Adrenal gland (tissue), 12 donors: ENCODE results near the gene ITGA2. TPM values are rescaled to one million over a fixed set of nuclear protein-coding genes. Genes with fewer than 3 reads are reported as not detected.

ENCODE experiments used
- DNase-seq, 7 donors: peaks; one replicate each; pipeline ENCODE4 v3.0.0-alpha.2; 2019 to 2020
- H3K27ac ChIP-seq, 5 donors: fragments of 200-600 bp; sonication (generic) in 4 of 5; 1 replicate in 3 of 5; 2 replicates in 2 of 5; pipeline versions ENCODE4 v1.5.1 to v1.8.0; 2016 to 2020; ENCODE audit warnings: mild to moderate bottlenecking in 1 of 5
- H3K27me3 ChIP-seq: fragments of 200-600 bp; 2 replicates; pipeline ENCODE4 v1.8.0; 2021
- H3K36me3 ChIP-seq, 2 donors: fragments of 200-600 bp; replicated peaks in 1 of 2; 1 replicate in 1 of 2; 2 replicates in 1 of 2; pipeline versions ENCODE4 v1.5.1 to v1.8.0; 2018 to 2022
- H3K4me1 ChIP-seq, 2 donors: fragments of 200-600 bp; replicated peaks in 1 of 2; 1 replicate in 1 of 2; 2 replicates in 1 of 2; pipeline versions ENCODE4 v1.5.1 to v1.8.0; 2018 to 2021
- H3K4me3 ChIP-seq, 4 donors: fragments of 200-600 bp; sonication (generic) in 3 of 4; one replicate each; pipeline ENCODE4 v1.5.1; 2016 to 2018
- H3K9me3 ChIP-seq, 3 donors: fragments of 200-600 bp; sonication (generic) in 1 of 3; replicated peaks in 1 of 3; 1 replicate in 2 of 3; 2 replicates in 1 of 3; pipeline versions ENCODE4 v1.5.1 to v1.8.0; 2016 to 2021
- POLR2A ChIP-seq, 2 donors: fragments of 450-650 bp; IDR thresholded peaks; one replicate each; pipeline ENCODE4 v1.6.1; 2017; ENCODE audit warnings: antibody characterized with exemption in 2 of 2, mild to moderate bottlenecking in 2 of 2, moderate library complexity in 1 of 2
- WGBS, 4 donors: extraction: QIAGEN DNeasy Blood & Tissue Kit in 2 of 4; methylation state at CpG; one replicate each; pipeline versions ENCODE4 v1.1.5 to v1.1.7; 2013 to 2017; 5-methylcytosine and 5-hydroxymethylcytosine counted together
- intact Hi-C, 2 donors: fragments of 100-400 bp; cut with DNase I; formaldehyde crosslinking; loops; one replicate each; pipeline versions ENCODE4 v1.14.1 to v1.15.0; 2022 to 2023
- polyA plus RNA-seq, 3 donors: library from polyadenylated mRNA; stranded (reverse); fragments of 200-250 nt in 2 of 3; fragments of 350-450 nt in 1 of 3; fragmentation: Illumina TruSeq in 1 of 3; extraction: RNeasy Lipid Tissue Mini Kit (QIAGEN cat#74804) in 1 of 3; gene quantifications; one replicate each; pipeline ENCODE4 v1.2.3, GENCODE V29; 2013 to 2014
- total RNA-seq, 9 donors: library from RNA; depleted of rRNA in 4 of 9; stranded (reverse); fragments of >200 nt in 4 of 9; fragments of 120-200 nt in 1 of 9; fragmentation: NEBNext Ultra II Directional in 1 of 9; extraction: Animal tissue kit (Norgen Biotek cat#: 25700) in 1 of 9; gene quantifications; one replicate each; pipeline versions ENCODE4 v1.1.0 to v1.2.4, GENCODE V29; 2013 to 2023
- TF ChIP-seq, protein P1 (sequence below), 6 experiments: fragments of 450-650 bp in 4 of 6; fragments of 200-600 bp in 2 of 6; sonication (generic) in 1 of 6; IDR thresholded peaks; 1 replicate in 5 of 6; 2 replicates in 1 of 6; pipeline versions ENCODE4 v1.5.1 to v1.8.0; 2016 to 2021; ENCODE audit warnings: antibody characterized with exemption in 6 of 6, mild to moderate bottlenecking in 2 of 6, moderate library complexity in 1 of 6
- donor health status: healthy with polysubstance abuse.
- donor health status: Bipolar disorder and iron deficiency.
- donor health status: DM: yes; HTN: yes; CAD: no.
- donor health status: DM: no; HTN: no; CAD: no.
- donor health status: DM: no; HTN: no; CAD: no.
- donor health status: DM: yes; HTN: yes; CAD: no.

ITGA2 gene
- total and polyA plus RNA-seq, 12 donors, result 1.8 to 127 (median 20.8) TPM

DNA sequence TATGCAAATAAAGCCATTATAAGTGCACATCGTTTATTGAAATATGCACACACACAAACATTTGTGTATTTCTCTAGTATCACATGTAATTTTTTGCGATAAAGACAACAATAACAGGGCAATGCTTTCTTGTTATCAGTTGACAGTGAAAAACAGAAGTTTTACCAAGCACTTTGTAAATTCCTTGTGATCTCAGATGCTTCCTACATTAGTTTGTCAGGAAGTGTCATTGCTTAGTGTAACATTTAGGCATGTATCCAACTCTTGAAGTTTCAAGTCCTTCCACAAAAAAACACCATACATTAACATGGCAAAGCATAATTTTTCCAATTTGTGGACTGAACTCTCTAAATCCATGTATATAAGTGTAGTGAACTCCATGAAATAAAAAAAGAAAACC lies 74.0 kb downstream of the ITGA2 start:
- H3K4me1 ChIP-seq, result no peaks in the 10 kb centered on the region
- no peaks in the 10 kb centered on the region for H3K27me3 ChIP-seq
- 43 to 88% (median 68%) methylated on average over 2 of the region's 2 CpGs for WGBS, 4 donors
- no peak overlapping the region for H3K4me3 ChIP-seq
- no peaks in the 10 kb centered on the region for H3K9me3 ChIP-seq
- no peak for TF ChIP-seq POLR2A (IDR thresholded peaks at IDR 0.05)
- TF ChIP-seq, protein P1, sequence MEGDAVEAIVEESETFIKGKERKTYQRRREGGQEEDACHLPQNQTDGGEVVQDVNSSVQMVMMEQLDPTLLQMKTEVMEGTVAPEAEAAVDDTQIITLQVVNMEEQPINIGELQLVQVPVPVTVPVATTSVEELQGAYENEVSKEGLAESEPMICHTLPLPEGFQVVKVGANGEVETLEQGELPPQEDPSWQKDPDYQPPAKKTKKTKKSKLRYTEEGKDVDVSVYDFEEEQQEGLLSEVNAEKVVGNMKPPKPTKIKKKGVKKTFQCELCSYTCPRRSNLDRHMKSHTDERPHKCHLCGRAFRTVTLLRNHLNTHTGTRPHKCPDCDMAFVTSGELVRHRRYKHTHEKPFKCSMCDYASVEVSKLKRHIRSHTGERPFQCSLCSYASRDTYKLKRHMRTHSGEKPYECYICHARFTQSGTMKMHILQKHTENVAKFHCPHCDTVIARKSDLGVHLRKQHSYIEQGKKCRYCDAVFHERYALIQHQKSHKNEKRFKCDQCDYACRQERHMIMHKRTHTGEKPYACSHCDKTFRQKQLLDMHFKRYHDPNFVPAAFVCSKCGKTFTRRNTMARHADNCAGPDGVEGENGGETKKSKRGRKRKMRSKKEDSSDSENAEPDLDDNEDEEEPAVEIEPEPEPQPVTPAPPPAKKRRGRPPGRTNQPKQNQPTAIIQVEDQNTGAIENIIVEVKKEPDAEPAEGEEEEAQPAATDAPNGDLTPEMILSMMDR (IDR thresholded peaks at IDR 0.05), result no peak
- intact Hi-C loops, result no loop called here
- H3K36me3 ChIP-seq, result peaks cover 0 to 14% of the 10 kb centered on the region in 2 donors
- no peak for DNase-seq
- no peak overlapping the region for H3K27ac ChIP-seq

DNA sequence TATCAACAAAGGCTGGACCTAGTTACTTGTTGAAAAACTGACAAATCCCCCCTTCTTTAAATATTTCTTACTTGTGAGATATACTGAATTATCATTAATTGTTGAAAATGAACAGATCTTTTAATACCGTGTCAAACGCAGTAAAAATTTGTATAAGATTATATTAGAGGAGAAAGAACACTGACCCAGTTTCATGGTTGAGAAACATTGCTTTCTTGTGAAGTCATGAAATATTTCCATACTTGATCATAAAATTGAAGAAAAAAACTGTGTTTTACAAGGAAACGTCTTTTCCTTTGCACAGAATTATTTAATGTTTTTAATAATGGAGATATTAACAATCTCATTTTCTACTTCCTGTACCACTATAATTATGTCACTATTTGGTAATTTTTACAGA lies 74.6 kb downstream of the ITGA2 start:
- DNase-seq, result no peak
- intact Hi-C loops, result no loop called here
- H3K27ac ChIP-seq, result no peak overlapping the region
- TF ChIP-seq, protein P1 (IDR thresholded peaks at IDR 0.05), result no peak
- TF ChIP-seq POLR2A (IDR thresholded peaks at IDR 0.05), result no peak
- no peaks in the 10 kb centered on the region for H3K4me1 ChIP-seq
- H3K36me3 ChIP-seq, result peaks cover 0 to 8% of the 10 kb centered on the region in 2 donors
- 70 to 84% (median 75%) methylated on average over 3 of the region's 3 CpGs for WGBS, 4 donors
- no peaks in the 10 kb centered on the region for H3K9me3 ChIP-seq
- H3K27me3 ChIP-seq, result no peaks in the 10 kb centered on the region
- H3K4me3 ChIP-seq, result no peak overlapping the region

DNA sequence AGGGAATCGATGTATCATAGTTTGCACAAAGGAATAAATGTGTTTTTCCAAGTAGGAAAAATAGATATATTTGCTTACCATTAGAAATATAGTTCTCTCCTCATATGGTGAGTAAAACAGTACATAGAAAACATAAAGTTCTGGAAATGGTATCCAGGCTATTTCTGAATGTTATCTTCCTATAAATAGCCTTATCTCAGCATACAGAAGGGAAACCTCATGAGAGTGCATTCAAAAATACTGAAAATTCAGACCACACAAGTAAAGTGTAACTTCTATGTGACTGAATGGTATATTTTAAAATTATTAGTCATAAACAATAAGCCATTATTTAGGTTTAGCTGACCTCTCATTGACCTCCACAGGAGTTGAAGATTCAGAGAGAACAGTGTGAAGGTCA lies 76.9 kb downstream of the ITGA2 start:
- WGBS, 4 donors, result 86 to 100% (median 93%) methylated on average over 1 of the region's 1 CpG
- peaks cover 0 to 8% of the 10 kb centered on the region in 2 donors for H3K36me3 ChIP-seq

DNA sequence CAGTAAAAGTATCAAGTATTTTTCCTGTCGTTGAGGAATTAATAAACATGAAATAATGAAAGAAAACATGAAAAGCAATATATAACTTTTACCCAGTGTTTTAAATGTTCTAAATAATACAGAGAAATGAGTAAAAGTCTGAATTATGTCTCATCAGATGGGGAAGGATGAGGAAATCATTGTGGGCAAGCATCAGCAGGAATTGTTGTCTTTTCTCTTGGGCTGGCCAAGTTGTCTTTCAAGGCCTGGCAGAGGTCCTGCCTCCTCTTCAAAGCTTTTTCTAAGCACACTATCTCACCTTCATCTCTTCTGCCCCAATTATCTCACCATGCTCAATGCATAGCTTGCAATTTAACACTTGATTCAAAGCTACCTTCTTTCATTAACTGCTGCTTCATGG lies 78.5 kb downstream of the ITGA2 start:
- Histone ChIP-seq H3K4me1 (peaks cover 0 to 10% of the 10 kb centered on the region in 2 donors), H3K27me3 (no peaks in the 10 kb centered on the region), H3K9me3 (no peaks in the 10 kb centered on the region), H3K4me3 (no peak overlapping the region), H3K36me3 (peaks cover 0 to 8% of the 10 kb centered on the region in 2 donors), H3K27ac (no peak overlapping the region)
- 0% methylated on average over 1 of the region's 1 CpG for WGBS, 4 donors
- no peak for DNase-seq
- intact Hi-C loops, result no loop called here
- TF ChIP-seq, protein P1 (IDR thresholded peaks at IDR 0.05), result no peak
- TF ChIP-seq POLR2A (IDR thresholded peaks at IDR 0.05), result no peak

More for the DNA sequence above, 76.9 kb downstream of the ITGA2 start:
- Histone ChIP-seq H3K9me3 (no peaks in the 10 kb centered on the region), H3K4me1 (no peaks in the 10 kb centered on the region), H3K27me3 (no peaks in the 10 kb centered on the region), H3K27ac (no peak overlapping the region), H3K4me3 (no peak overlapping the region)
- intact Hi-C loops, result no loop called here
- TF ChIP-seq, protein P1 (IDR thresholded peaks at IDR 0.05), result no peak
- TF ChIP-seq POLR2A (IDR thresholded peaks at IDR 0.05), result no peak
- no peak for DNase-seq
